Measurements from ENCODE around the gene R3HDM1.

GRCh38 chr2:135633582-135633981 lies 102.3 kb downstream of the R3HDM1 start:
- TF ChIP-seq CTCF (IDR thresholded peaks at IDR 0.05) (no peak), EZH2 (IDR thresholded peaks at IDR 0.05; ENCODE audit: borderline replicate concordance, insufficient read depth, low read depth, low read length, poor library complexity, severe bottlenecking) (no peak)

Measured in B cell (primary cell).